Subcutaneous abdominal adipose tissue (tissue), 5 donors: ENCODE measurements around the gene NUP210.

Experiments
- H3K27ac ChIP-seq: one replicate; pipeline ENCODE4 v1.7.0; 2013; ENCODE audit warnings: low read depth, mild to moderate bottlenecking, inconsistent platforms, low read length, moderate library complexity
- H3K27me3 ChIP-seq, 5 donors: one replicate each; pipeline ENCODE4 v1.7.0; 2013; ENCODE audit warnings: low read length in 5 of 5, inconsistent platforms in 1 of 5; ENCODE audit not compliant: control insufficient read depth in 5 of 5, insufficient read depth in 4 of 5
- H3K36me3 ChIP-seq, 5 donors: one replicate each; pipeline ENCODE4 v1.7.0; 2013; ENCODE audit warnings: low read length in 5 of 5; ENCODE audit not compliant: control insufficient read depth in 5 of 5, insufficient read depth in 5 of 5
- H3K4me1 ChIP-seq, 5 donors: one replicate each; pipeline ENCODE4 v1.7.0; 2013; ENCODE audit warnings: low read length in 5 of 5, mild to moderate bottlenecking in 3 of 5, moderate library complexity in 1 of 5; ENCODE audit not compliant: control insufficient read depth in 5 of 5, insufficient read depth in 5 of 5
- H3K4me3 ChIP-seq, 5 donors: one replicate each; pipeline ENCODE4 v1.7.0; 2013; ENCODE audit warnings: low read length in 5 of 5, low read depth in 1 of 5
- H3K9ac ChIP-seq, 5 donors: one replicate each; pipeline ENCODE4 v1.7.0; 2013; ENCODE audit warnings: low read length in 5 of 5, mild to moderate bottlenecking in 4 of 5, moderate library complexity in 3 of 5
- H3K9me3 ChIP-seq, 5 donors: one replicate each; pipeline ENCODE4 v1.7.0; 2013; ENCODE audit warnings: low read length in 5 of 5; ENCODE audit not compliant: control insufficient read depth in 5 of 5
- donor health status: healthy.
- donor health status: healthy.
- donor health status: healthy.
- donor health status: healthy.
- donor health status: healthy.

The NUP210 gene

GRCh38 chr3:13332740-13333139 lies 87.4 kb downstream of the NUP210 start:
- no peaks in the 10 kb centered on the region for H3K9me3 ChIP-seq
- H3K4me3 ChIP-seq: no peak overlapping the region
- no peak overlapping the region for H3K9ac ChIP-seq
- peaks cover 0 to 2% (median 0%) of the 10 kb centered on the region in 5 donors for H3K36me3 ChIP-seq
- H3K27me3 ChIP-seq: peaks cover 0 to 3% (median 0%) of the 10 kb centered on the region in 5 donors
- no peak overlapping the region for H3K27ac ChIP-seq
- H3K4me1 ChIP-seq: no peaks in the 10 kb centered on the region

GRCh38 chr3:13332158-13332557 lies 88.0 kb downstream of the NUP210 start:
- no peak overlapping the region for H3K9ac ChIP-seq
- no peaks in the 10 kb centered on the region for H3K9me3 ChIP-seq
- peaks cover 0 to 2% (median 0%) of the 10 kb centered on the region in 5 donors for H3K36me3 ChIP-seq
- no peaks in the 10 kb centered on the region for H3K4me1 ChIP-seq
- peaks cover 0 to 3% (median 0%) of the 10 kb centered on the region in 5 donors for H3K27me3 ChIP-seq
- no peak overlapping the region for H3K4me3 ChIP-seq
- no peak overlapping the region for H3K27ac ChIP-seq

GRCh38 chr3:13329746-13330145 lies 90.4 kb downstream of the NUP210 start:
- no peak overlapping the region for H3K27ac ChIP-seq
- H3K4me1 ChIP-seq: no peaks in the 10 kb centered on the region
- H3K9ac ChIP-seq: no peak overlapping the region
- H3K9me3 ChIP-seq: no peaks in the 10 kb centered on the region
- peaks cover 0 to 2% (median 0%) of the 10 kb centered on the region in 5 donors for H3K36me3 ChIP-seq
- H3K27me3 ChIP-seq: peaks cover 0 to 3% (median 0%) of the 10 kb centered on the region in 5 donors
- no peak overlapping the region for H3K4me3 ChIP-seq

GRCh38 chr3:13325892-13326443 lies 94.2 kb downstream of the NUP210 start:
- H3K9ac ChIP-seq: no peak overlapping the region
- no peaks in the 10 kb centered on the region for H3K4me1 ChIP-seq
- no peak overlapping the region for H3K4me3 ChIP-seq
- no peak overlapping the region for H3K27ac ChIP-seq
- peaks cover 0 to 10% (median 0%) of the 10 kb centered on the region in 5 donors for H3K27me3 ChIP-seq
- H3K36me3 ChIP-seq: peaks cover 0 to 2% (median 0%) of the 10 kb centered on the region in 5 donors
- no peaks in the 10 kb centered on the region for H3K9me3 ChIP-seq

- no peak overlapping the region for H3K27ac ChIP-seq
- peaks cover 0 to 10% (median 0%) of the 10 kb centered on the region in 5 donors for H3K27me3 ChIP-seq
- no peaks in the 10 kb centered on the region for H3K9me3 ChIP-seq
- H3K4me3 ChIP-seq: no peak overlapping the region
- H3K9ac ChIP-seq: no peak overlapping the region
- H3K36me3 ChIP-seq: peaks cover 0 to 2% (median 0%) of the 10 kb centered on the region in 5 donors
- no peaks in the 10 kb centered on the region for H3K4me1 ChIP-seq
These were observed 95.2 kb downstream of the NUP210 start for GRCh38 chr3:13324835-13325501.

GRCh38 chr3:13323822-13324221 lies 96.3 kb downstream of the NUP210 start:
- H3K9me3 ChIP-seq: no peaks in the 10 kb centered on the region
- H3K36me3 ChIP-seq: peaks cover 0 to 2% (median 0%) of the 10 kb centered on the region in 5 donors
- H3K27ac ChIP-seq: no peak overlapping the region
- no peaks in the 10 kb centered on the region for H3K4me1 ChIP-seq
- no peak overlapping the region for H3K9ac ChIP-seq
- H3K27me3 ChIP-seq: peaks cover 0 to 7% (median 0%) of the 10 kb centered on the region in 5 donors
- no peak overlapping the region for H3K4me3 ChIP-seq

- H3K4me1 ChIP-seq: no peaks in the 10 kb centered on the region
- H3K27me3 ChIP-seq: peaks cover 0 to 7% (median 0%) of the 10 kb centered on the region in 5 donors
- no peak overlapping the region for H3K9ac ChIP-seq
- H3K4me3 ChIP-seq: no peak overlapping the region
- peaks cover 0 to 2% (median 0%) of the 10 kb centered on the region in 5 donors for H3K36me3 ChIP-seq
- no peaks in the 10 kb centered on the region for H3K9me3 ChIP-seq
- no peak overlapping the region for H3K27ac ChIP-seq
These were observed 97.8 kb downstream of the NUP210 start for GRCh38 chr3:13322324-13322723.

GRCh38 chr3:13319564-13320220 lies 100.4 kb downstream of the NUP210 start:
- Histone ChIP-seq H3K27ac (no peak overlapping the region), H3K9me3 (no peaks in the 10 kb centered on the region), H3K4me3 (no peak overlapping the region), H3K36me3 (peaks cover 0 to 2% (median 0%) of the 10 kb centered on the region in 5 donors), H3K9ac (no peak overlapping the region), H3K27me3 (peaks cover 0 to 7% (median 0%) of the 10 kb centered on the region in 5 donors), H3K4me1 (no peaks in the 10 kb centered on the region)

GRCh38 chr3:13318626-13319470 lies 101.3 kb downstream of the NUP210 start:
- H3K36me3 ChIP-seq: peaks cover 0 to 2% (median 0%) of the 10 kb centered on the region in 5 donors

More at GRCh38 chr3:13318626-13319470, 101.3 kb downstream of the NUP210 start:
- H3K27ac ChIP-seq: no peak overlapping the region
- no peaks in the 10 kb centered on the region for H3K4me1 ChIP-seq
- no peak overlapping the region for H3K9ac ChIP-seq
- H3K4me3 ChIP-seq: no peak overlapping the region
- H3K9me3 ChIP-seq: no peaks in the 10 kb centered on the region
- H3K27me3 ChIP-seq: peaks cover 0 to 2% (median 0%) of the 10 kb centered on the region in 5 donors
